Right lobe of liver (tissue), 6 donors: ENCODE data around the gene MIDN. TPM values are rescaled to one million over a fixed set of nuclear protein-coding genes. Genes with fewer than 3 reads are reported as not detected.

Experiments
- ATAC-seq, 4 donors: fragments of 200-7000 bp; cut with Tn5 transposase; one replicate each; pipeline ENCODE4 v1.9.1; 2020; ENCODE audit warnings: mild to moderate bottlenecking in 4 of 4, moderate library complexity in 4 of 4
- DNase-seq, 3 donors: peaks; one replicate each; pipeline ENCODE4 v3.0.0-alpha.2; 2020
- H3K27ac ChIP-seq, 3 donors: fragments of 200-600 bp; one replicate each; pipeline ENCODE4 v1.8.0; 2022
- H3K27me3 ChIP-seq, 2 donors: fragments of 200-600 bp; one replicate each; pipeline ENCODE4 v1.8.0; 2022
- H3K36me3 ChIP-seq, 4 donors: fragments of 200-600 bp; sonication (generic) in 1 of 4; one replicate each; pipeline versions ENCODE4 v1.5.1 to v1.8.0; 2017 to 2022; ENCODE audit warnings: control low read depth in 1 of 4
- H3K4me1 ChIP-seq, 4 donors: fragments of 200-600 bp; sonication (generic) in 1 of 4; one replicate each; pipeline versions ENCODE4 v1.5.1 to v1.8.0; 2017 to 2022; ENCODE audit warnings: control low read depth in 1 of 4
- H3K4me3 ChIP-seq, 3 donors: fragments of 200-600 bp; one replicate each; pipeline ENCODE4 v1.8.0; 2022
- H3K9me3 ChIP-seq, 4 donors: fragments of 200-600 bp; sonication (generic) in 1 of 4; one replicate each; pipeline versions ENCODE4 v1.5.1 to v1.8.0; 2017 to 2022; ENCODE audit warnings: control low read depth in 1 of 4
- POLR2A ChIP-seq: fragments of 450-650 bp; IDR thresholded peaks from one replicate; pipeline ENCODE4 v1.6.1; 2017; ENCODE audit warnings: antibody characterized with exemption, mild to moderate bottlenecking
- WGBS: methylation state at CpG from one replicate; pipeline ENCODE4 v1.1.6; 2018; ENCODE audit warnings: low coverage, low lambda C conversion rate; ENCODE audit not compliant: insufficient coverage; ENCODE audit errors: missing lambda C conversion rate; 5-methylcytosine and 5-hydroxymethylcytosine counted together
- intact Hi-C, 2 donors: fragments of 100-400 bp; cut with DNase I; formaldehyde crosslinking; loops; one replicate each; pipeline versions ENCODE4 v1.11.2 to v1.14.1; 2022
- total RNA-seq, 6 experiments: library from RNA; depleted of rRNA in 2 of 6; stranded (reverse); fragments of >200 nt in 2 of 6; fragmentation: NEBNext Ultra II Directional in 3 of 6; extraction: Animal tissue kit (Norgen Biotek cat#: 25700) in 3 of 6; gene quantifications; one replicate each; pipeline versions ENCODE4 v1.1.0 to v1.2.4, GENCODE V29; 2016 to 2023
- TF ChIP-seq, protein P1 (sequence below), 4 donors: fragments of 200-600 bp in 3 of 4; fragments of 450-650 bp in 1 of 4; IDR thresholded peaks; one replicate each; pipeline versions ENCODE4 v1.5.1 to v1.8.0; 2016 to 2022; ENCODE audit warnings: antibody characterized with exemption in 4 of 4, mild to moderate bottlenecking in 2 of 4
- donor health status: DM: no; HTN: yes; CAD: no.
- donor health status: DM: no; HTN: no; CAD: no.
- donor health status: DM: no; HTN: no; CAD: no.
- donor health status: DM: no; HTN: yes; CAD: no.
- donor health status: DM: no; HTN: yes; CAD: no.

Gene MIDN
- total RNA-seq, 6 experiments from 2014 or later, result 22.3 to 55.1 (median 29.3) TPM

DNA sequence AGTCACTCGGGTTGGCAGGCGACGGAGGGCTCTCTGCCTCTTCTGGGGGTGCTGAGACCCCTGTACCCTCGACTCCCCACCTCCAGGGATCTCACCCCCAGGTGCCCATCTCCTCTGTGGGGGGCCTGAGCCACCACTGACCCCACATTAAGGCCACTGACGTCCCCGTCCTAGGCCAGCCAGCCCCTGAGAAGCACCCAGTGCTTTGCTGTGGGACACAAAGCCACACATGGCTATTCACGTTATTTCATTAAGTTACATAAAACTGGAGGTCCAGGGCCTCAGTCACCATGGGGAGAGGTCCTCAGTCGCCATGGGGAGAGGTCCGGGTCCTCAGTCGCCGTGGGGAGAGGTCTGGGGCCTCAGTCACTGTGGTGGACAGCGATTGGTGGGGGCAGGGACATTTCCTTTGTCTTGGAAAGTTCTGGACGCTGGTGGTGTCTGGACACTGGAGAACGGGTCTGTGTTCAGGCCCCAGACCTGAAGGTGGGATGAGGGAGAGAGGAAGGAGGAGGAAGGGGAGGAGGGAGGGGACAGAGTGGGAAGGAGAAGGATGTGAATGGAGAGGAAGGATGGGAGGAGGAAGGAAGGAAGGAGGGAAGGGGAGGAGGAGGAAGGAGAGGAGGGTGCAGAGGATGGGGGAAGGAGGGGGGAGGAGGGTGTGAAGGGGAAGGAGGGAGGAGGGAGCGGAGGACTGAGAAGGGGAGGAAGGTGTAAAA lies 33.3 kb downstream of the MIDN start:
- Histone ChIP-seq H3K4me3 (no peak overlapping the region), H3K9me3 (no peaks in the 10 kb centered on the region), H3K36me3 (peaks cover 0 to 7% (median 2%) of the 10 kb centered on the region in 4 donors), H3K4me1 (peaks cover 0 to 29% (median 11%) of the 10 kb centered on the region in 4 donors), H3K27me3 (no peaks in the 10 kb centered on the region), H3K27ac (no peak overlapping the region)
- 68% methylated on average over 9 of the region's 15 CpGs for WGBS
- TF ChIP-seq POLR2A, result no peak
- TF ChIP-seq, protein P1, sequence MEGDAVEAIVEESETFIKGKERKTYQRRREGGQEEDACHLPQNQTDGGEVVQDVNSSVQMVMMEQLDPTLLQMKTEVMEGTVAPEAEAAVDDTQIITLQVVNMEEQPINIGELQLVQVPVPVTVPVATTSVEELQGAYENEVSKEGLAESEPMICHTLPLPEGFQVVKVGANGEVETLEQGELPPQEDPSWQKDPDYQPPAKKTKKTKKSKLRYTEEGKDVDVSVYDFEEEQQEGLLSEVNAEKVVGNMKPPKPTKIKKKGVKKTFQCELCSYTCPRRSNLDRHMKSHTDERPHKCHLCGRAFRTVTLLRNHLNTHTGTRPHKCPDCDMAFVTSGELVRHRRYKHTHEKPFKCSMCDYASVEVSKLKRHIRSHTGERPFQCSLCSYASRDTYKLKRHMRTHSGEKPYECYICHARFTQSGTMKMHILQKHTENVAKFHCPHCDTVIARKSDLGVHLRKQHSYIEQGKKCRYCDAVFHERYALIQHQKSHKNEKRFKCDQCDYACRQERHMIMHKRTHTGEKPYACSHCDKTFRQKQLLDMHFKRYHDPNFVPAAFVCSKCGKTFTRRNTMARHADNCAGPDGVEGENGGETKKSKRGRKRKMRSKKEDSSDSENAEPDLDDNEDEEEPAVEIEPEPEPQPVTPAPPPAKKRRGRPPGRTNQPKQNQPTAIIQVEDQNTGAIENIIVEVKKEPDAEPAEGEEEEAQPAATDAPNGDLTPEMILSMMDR (IDR thresholded peaks at IDR 0.05), result no peak
- intact Hi-C loops, result loop anchor here in 1 of 2 donors (10.0 kb wide), 2 partner anchors 113 to 223 kb away; no protein-coding TSS in a partner anchor
- ATAC-seq, result no peak
- DNase-seq, result no peak

DNA sequence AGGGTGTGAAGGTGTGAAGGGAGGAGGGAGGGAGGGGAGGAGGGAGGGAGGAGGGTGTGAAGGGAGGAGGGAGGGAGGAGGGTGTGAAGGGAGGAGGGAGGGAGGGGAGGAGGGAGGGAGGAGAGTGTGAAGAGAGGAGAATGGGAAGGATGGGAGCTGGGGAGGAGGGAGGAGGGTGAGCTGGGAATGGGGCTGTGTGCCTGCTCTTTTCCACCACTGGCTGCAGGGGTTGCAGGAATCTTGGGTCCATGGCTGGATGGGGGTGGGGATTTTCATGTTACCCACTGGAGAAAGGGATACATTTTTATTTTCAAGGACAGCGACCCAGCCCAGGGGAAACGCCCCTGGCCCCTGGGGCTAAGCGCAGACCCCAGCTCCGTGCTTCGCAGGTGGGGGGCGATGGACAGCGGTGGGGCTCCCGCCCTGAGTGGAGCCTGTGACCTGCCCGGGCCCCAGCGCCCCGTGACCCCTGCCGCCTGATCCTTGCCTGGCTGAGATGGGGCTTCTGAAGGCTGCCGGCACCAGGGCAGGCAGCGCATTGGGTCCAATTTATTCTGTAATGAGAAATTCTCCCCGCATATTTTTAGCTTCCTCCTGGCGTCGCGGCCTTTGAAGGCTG lies 34.3 kb downstream of the MIDN start:
- H3K27me3 ChIP-seq, result no peaks in the 10 kb centered on the region
- 26% methylated on average over 6 of the region's 18 CpGs for WGBS
- intact Hi-C loops, result loop anchor here in 1 of 2 donors (10.0 kb wide), 2 partner anchors 112 to 222 kb away; no protein-coding TSS in a partner anchor
- H3K9me3 ChIP-seq, result no peaks in the 10 kb centered on the region
- TF ChIP-seq POLR2A, result no peak
- TF ChIP-seq, protein P1 (IDR thresholded peaks at IDR 0.05), result no peak
- no peak for DNase-seq
- H3K4me1 ChIP-seq, result peaks cover 0 to 29% (median 11%) of the 10 kb centered on the region in 4 donors
- H3K27ac ChIP-seq, result peak overlapping the region in 2 of 3 donors; percentile 70 to 88
- ATAC-seq, result no peak
- H3K36me3 ChIP-seq, result peaks cover 0 to 7% (median 2%) of the 10 kb centered on the region in 4 donors
- H3K4me3 ChIP-seq, result peak overlapping the region in 1 of 3 donors; percentile 57

DNA sequence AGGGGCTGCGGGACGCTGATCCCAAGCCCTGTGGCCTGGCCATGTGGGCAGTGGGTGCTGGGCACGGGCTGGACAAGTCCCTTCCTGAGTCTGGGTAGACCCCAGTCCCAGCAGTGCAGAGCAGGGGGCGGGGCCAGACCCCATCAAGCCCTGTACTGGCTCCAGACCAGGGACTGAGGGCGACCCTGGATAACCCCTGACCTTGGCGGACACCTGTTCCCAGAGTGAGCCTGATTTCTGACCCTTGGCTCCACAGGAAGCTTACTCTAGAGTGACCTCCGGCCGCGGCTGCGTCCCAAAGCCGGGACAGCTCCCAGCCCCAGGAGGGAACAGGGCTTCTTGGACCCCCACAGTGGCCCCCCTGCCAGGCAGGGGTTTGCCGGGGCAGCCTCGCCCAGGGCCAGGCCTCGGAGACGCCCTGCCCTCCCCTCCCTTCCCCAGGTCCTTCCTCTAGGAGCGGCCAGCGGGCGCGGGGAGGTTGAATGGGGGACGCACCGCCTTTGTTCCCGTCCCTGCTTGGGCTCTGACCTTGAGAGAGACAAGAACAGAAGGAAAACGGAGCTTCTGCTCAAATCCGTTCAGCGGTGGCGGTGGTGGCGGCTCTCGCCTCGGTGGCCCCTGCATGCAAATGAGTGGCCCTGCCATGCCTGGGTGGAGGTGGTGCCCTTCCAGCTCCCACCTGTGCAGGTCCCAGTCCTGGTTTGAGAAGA lies 35.0 kb downstream of the MIDN start:
- peaks cover 0 to 29% (median 11%) of the 10 kb centered on the region in 4 donors for H3K4me1 ChIP-seq
- TF ChIP-seq POLR2A, result no peak
- TF ChIP-seq, protein P1 (IDR thresholded peaks at IDR 0.05), result no peak
- DNase-seq (peak; percentile 76 to 91 (median 87)), ATAC-seq (peak; percentile 62 to 76 (median 68))
- H3K9me3 ChIP-seq, result no peaks in the 10 kb centered on the region
- H3K27ac ChIP-seq, result peak overlapping the region; percentile 63 to 88 (median 70)
- peak overlapping the region; percentile 29 to 57 (median 46) for H3K4me3 ChIP-seq
- H3K27me3 ChIP-seq, result no peaks in the 10 kb centered on the region
- peaks cover 0 to 7% (median 2%) of the 10 kb centered on the region in 4 donors for H3K36me3 ChIP-seq
- WGBS, result 22% methylated on average over 6 of the region's 29 CpGs
- intact Hi-C loops, result loop anchor here in 1 of 2 donors (10.0 kb wide), 2 partner anchors 111 to 221 kb away; no protein-coding TSS in a partner anchor

GRCh38 chr19:1283917-1284292 lies 35.5 kb downstream of the MIDN start:
- no peak for TF ChIP-seq POLR2A
- TF ChIP-seq, protein P1 (IDR thresholded peaks at IDR 0.05), result no peak
- peaks cover 0 to 6% (median 2%) of the 10 kb centered on the region in 4 donors for H3K36me3 ChIP-seq
- peaks cover 0 to 29% (median 11%) of the 10 kb centered on the region in 4 donors for H3K4me1 ChIP-seq
- 20% methylated on average over 1 of the region's 12 CpGs for WGBS
- peak overlapping the region; percentile 63 to 88 (median 70) for H3K27ac ChIP-seq
- intact Hi-C loops, result loop anchor here in 1 of 2 donors (10.0 kb wide), 2 partner anchors 111 to 221 kb away; no protein-coding TSS in a partner anchor
- DNase-seq, result no peak
- no peaks in the 10 kb centered on the region for H3K27me3 ChIP-seq
- H3K9me3 ChIP-seq, result no peaks in the 10 kb centered on the region
- ATAC-seq, result no peak
- H3K4me3 ChIP-seq, result peak overlapping the region; percentile 29 to 57 (median 46)
